Measurements from ENCODE around the gene PCDHGB6. TPM values are rescaled to one million over a fixed set of nuclear protein-coding genes. Genes with fewer than 3 reads are reported as not detected.

PCDHGB6 gene
- total RNA-seq, 2 donors from 2014 or later: 9.5 to 17.2 TPM

DNA sequence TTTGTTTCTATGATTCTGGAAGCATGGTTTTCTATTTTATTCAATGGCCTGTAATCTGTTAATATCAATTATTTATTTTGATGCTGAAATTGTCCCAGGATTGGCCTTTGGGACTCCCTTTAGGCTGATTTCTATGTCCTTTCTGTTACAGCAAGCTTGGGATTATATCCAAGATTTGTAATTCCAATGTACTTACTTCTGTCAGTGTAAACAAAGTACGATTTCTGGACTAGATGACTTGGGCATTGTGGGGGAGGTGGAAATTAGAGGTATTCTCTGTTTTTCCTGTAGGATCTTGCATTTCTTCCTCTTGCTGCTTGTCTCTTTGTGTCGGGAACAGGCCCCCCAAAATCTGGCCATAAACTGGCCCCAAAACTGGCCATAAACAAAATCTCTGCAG is 26.2 kb downstream of the PCDHGB6 start:
- Histone ChIP-seq H3K36me3 (peaks cover under 1% of the 10 kb centered on the region), H3K4me3 (no peak overlapping the region), H3K27me3 (replicated peaks; ENCODE audit: insufficient read depth) (no peaks in the 10 kb centered on the region), H3K27ac (no peak overlapping the region), H3K4me1 (ENCODE audit: control insufficient read depth in 1 of 2, low read depth in 2 of 2) (no peaks in the 10 kb centered on the region), H3K9me3 (peaks cover 83% of the 10 kb centered on the region)
- TF ChIP-seq, protein P1, sequence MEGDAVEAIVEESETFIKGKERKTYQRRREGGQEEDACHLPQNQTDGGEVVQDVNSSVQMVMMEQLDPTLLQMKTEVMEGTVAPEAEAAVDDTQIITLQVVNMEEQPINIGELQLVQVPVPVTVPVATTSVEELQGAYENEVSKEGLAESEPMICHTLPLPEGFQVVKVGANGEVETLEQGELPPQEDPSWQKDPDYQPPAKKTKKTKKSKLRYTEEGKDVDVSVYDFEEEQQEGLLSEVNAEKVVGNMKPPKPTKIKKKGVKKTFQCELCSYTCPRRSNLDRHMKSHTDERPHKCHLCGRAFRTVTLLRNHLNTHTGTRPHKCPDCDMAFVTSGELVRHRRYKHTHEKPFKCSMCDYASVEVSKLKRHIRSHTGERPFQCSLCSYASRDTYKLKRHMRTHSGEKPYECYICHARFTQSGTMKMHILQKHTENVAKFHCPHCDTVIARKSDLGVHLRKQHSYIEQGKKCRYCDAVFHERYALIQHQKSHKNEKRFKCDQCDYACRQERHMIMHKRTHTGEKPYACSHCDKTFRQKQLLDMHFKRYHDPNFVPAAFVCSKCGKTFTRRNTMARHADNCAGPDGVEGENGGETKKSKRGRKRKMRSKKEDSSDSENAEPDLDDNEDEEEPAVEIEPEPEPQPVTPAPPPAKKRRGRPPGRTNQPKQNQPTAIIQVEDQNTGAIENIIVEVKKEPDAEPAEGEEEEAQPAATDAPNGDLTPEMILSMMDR (IDR thresholded peaks at IDR 0.05): no peak
- DNase-seq (ENCODE audit: low spot score) (no peak), ATAC-seq (ENCODE audit: insufficient number of reproducible peaks, low FRiP score, low read depth) (no peak)

DNA sequence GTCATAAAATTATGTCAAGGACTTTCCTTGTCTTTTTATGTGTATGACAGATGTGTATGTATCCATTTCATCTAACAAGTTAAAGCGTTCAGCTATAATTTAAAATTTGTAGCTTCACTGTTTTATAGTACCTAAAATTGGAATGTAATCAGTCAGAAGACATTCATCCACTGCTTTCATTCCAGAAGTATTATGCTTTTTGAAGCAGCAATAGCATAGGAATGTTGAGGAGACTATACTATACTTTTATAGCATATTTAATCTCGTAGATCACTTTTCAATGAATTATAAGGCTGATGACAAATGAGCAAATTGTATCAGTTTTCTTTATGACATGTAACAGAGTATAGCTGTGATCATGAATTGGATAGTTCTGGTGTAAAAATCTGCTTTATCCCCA is 29.4 kb downstream of the PCDHGB6 start:
- no peak for DNase-seq (ENCODE audit: low spot score)
- peaks cover 6% of the 10 kb centered on the region for H3K36me3 ChIP-seq
- H3K9me3 ChIP-seq: peaks cover 84% of the 10 kb centered on the region
- H3K27me3 ChIP-seq (replicated peaks; ENCODE audit: insufficient read depth): no peaks in the 10 kb centered on the region
- no peak overlapping the region for H3K27ac ChIP-seq
- no peak for ATAC-seq (ENCODE audit: insufficient number of reproducible peaks, low FRiP score, low read depth)
- no peak overlapping the region for H3K4me3 ChIP-seq
- TF ChIP-seq, protein P1 (IDR thresholded peaks at IDR 0.05): no peak
- no peaks in the 10 kb centered on the region for H3K4me1 ChIP-seq (ENCODE audit: control insufficient read depth in 1 of 2, low read depth in 2 of 2)

DNA sequence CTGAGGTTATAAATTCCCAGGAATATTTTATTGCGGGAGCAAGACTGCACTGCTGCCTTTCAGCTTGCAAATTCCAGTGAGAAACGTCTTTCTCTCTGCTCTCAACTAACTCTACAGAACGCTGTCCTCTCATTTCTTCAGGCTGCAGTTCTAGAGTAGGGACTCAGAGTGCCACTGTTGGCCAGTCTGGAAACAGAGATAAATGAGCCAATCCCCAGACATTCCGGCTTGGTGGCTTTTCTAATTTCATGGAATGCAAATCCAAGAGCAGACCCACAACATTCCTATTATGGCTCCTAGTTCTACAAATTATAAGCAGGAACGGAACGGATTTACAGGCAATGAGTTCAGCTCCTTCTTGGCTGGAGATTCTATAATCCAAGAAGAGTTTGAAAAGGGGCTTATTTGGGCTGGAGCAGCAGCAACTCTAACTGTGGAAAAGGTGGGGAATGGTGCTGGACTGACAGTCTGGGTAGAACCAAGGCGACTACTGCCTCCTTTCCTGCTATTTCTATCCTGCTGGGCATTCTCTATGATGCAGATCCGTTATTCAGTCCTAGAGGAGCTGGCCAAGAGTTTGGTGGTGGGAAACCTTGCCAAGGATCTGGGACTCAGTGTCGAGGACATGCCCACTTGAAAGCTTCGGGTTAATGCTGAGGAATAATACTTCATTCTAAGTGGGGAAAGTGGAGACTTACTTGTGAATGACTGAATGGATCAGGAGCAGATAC is 31.8 kb downstream of the PCDHGB6 start:
- Histone ChIP-seq H3K27me3 (replicated peaks; ENCODE audit: insufficient read depth) (no peaks in the 10 kb centered on the region), H3K27ac (no peak overlapping the region), H3K9me3 (peaks cover 78% of the 10 kb centered on the region), H3K4me3 (no peak overlapping the region), H3K4me1 (ENCODE audit: control insufficient read depth in 1 of 2, low read depth in 2 of 2) (no peaks in the 10 kb centered on the region), H3K36me3 (peaks cover 6% of the 10 kb centered on the region)
- DNase-seq (ENCODE audit: low spot score): no peak
- no peak for ATAC-seq (ENCODE audit: insufficient number of reproducible peaks, low FRiP score, low read depth)
- TF ChIP-seq, protein P1 (IDR thresholded peaks at IDR 0.05): no peak

DNA sequence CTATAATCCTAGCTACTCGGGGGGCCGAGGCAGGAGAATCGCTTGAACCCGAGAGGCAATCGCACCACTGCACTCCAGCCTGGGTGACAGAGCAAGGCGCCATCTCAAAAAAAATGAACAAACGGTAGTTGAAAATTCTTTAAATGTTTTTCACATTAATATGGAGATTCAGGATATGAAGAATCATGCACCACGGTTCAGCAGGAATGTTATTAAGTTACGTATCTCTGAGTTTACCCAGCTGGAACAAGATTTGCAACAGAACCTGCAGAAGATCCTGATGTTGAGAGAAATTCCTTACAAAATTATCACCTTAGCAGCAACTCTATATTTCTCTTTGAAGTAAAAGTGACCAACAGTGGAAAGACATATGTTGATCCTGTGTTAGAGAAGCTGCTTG is 32.5 kb downstream of the PCDHGB6 start:
- no peak for DNase-seq (ENCODE audit: low spot score)
- Histone ChIP-seq H3K4me1 (ENCODE audit: control insufficient read depth in 1 of 2, low read depth in 2 of 2) (no peaks in the 10 kb centered on the region), H3K4me3 (no peak overlapping the region), H3K36me3 (peaks cover 6% of the 10 kb centered on the region), H3K9me3 (peaks cover 78% of the 10 kb centered on the region), H3K27me3 (replicated peaks; ENCODE audit: insufficient read depth) (no peaks in the 10 kb centered on the region), H3K27ac (no peak overlapping the region)
- no peak for ATAC-seq (ENCODE audit: insufficient number of reproducible peaks, low FRiP score, low read depth)
- TF ChIP-seq, protein P1 (IDR thresholded peaks at IDR 0.05): no peak

DNA sequence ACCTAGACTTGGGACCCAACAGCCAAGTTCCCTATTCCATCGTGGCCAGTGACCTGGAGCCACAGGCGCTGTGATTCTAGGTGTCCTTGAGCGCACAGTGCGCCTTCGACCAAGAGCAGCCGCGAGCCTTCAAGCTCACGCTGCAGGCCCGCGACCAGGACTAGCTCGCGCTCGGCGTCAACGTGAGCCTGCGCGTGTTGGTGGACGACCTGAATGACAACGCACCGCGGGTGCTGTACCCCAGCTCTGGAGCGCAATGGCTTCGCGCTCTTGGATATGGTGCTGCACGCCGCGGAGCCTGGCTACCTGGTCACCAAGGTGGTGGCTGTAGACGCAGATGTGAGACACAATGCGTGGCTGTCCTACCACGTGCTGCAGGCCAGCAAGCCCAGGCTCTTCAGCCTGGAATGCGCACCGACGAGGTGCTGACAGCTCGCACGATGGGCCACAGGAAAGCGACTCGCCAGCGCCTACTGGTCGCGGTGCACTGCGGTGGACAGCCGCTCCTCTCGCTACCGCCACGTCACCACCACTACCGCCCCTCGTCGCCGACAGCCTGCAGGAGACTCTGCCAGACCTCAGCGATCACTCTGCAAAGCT is 33.9 kb downstream of the PCDHGB6 start:
- Histone ChIP-seq H3K4me3 (no peak overlapping the region), H3K9me3 (peaks cover 73% of the 10 kb centered on the region)
- no peak for ATAC-seq (ENCODE audit: insufficient number of reproducible peaks, low FRiP score, low read depth)

More for the DNA sequence above, 33.9 kb downstream of the PCDHGB6 start:
- H3K27me3 ChIP-seq (replicated peaks; ENCODE audit: insufficient read depth): no peaks in the 10 kb centered on the region
- no peak overlapping the region for H3K27ac ChIP-seq
- TF ChIP-seq, protein P1 (IDR thresholded peaks at IDR 0.05): no peak
- H3K4me1 ChIP-seq (ENCODE audit: control insufficient read depth in 1 of 2, low read depth in 2 of 2): no peaks in the 10 kb centered on the region
- peaks cover 6% of the 10 kb centered on the region for H3K36me3 ChIP-seq
- no peak for DNase-seq (ENCODE audit: low spot score)

Other genes starting within 250 kb of the PCDHGB6 start
- 1 to 10 TPM; 4.2 to 7.1 TPM for gene PCDHB7, start 235.4 kb upstream of the PCDHGB6 start, total RNA-seq
- gene PCDHB8, start 230.2 kb upstream of the PCDHGB6 start, total RNA-seq: 1 to 10 TPM in 1 of 2 donors, under 1 TPM in 1; 0.95 to 1.7 TPM
- gene PCDHB16, start 225.6 kb upstream of the PCDHGB6 start, total RNA-seq: 10 to 100 TPM in 1 of 2 donors, 1 to 10 TPM in 1; 9.1 to 11.6 TPM
- gene PCDHB9, start 220.9 kb upstream of the PCDHGB6 start, total RNA-seq: 1 to 10 TPM; 4.2 to 9.6 TPM
- 1 to 10 TPM; 6.1 to 9.1 TPM for gene PCDHB10, start 215.7 kb upstream of the PCDHGB6 start, total RNA-seq
- 10 to 100 TPM in 1 of 2 donors, 1 to 10 TPM in 1; 6.0 to 10.6 TPM for gene PCDHB11, start 208.4 kb upstream of the PCDHGB6 start, total RNA-seq
- gene PCDHB12, start 199.3 kb upstream of the PCDHGB6 start, total RNA-seq: 1 to 10 TPM; 7.3 to 7.4 TPM
- 10 to 100 TPM in 1 of 2 donors, 1 to 10 TPM in 1; 8.0 to 16.1 TPM for gene PCDHB13, start 194.1 kb upstream of the PCDHGB6 start, total RNA-seq
- 10 to 100 TPM; 10.2 to 14.6 TPM for gene PCDHB14, start 184.7 kb upstream of the PCDHGB6 start, total RNA-seq
- 10 to 100 TPM in 1 of 2 donors, 1 to 10 TPM in 1; 6.1 to 10.7 TPM for gene PCDHB15, start 162.6 kb upstream of the PCDHGB6 start, total RNA-seq
- 1 to 10 TPM; 2.0 to 3.5 TPM for gene SLC25A2, start 104.0 kb upstream of the PCDHGB6 start, total RNA-seq
- gene TAF7, start 87.2 kb upstream of the PCDHGB6 start, total RNA-seq: 10 to 100 TPM; 35.9 to 56.1 TPM
- 1 to 10 TPM in 1 of 2 donors, under 1 TPM in 1; 0.41 to 2.8 TPM for gene PCDHGA1, start 77.5 kb upstream of the PCDHGB6 start, total RNA-seq
- 10 to 100 TPM in 1 of 2 donors, 1 to 10 TPM in 1; 8.5 to 13.8 TPM for gene PCDHGA2, start 69.3 kb upstream of the PCDHGB6 start, total RNA-seq
- gene PCDHGA3, start 64.2 kb upstream of the PCDHGB6 start, total RNA-seq: 1 to 10 TPM; 5.3 to 9.1 TPM
- 10 to 100 TPM in 1 of 2 donors, 1 to 10 TPM in 1; 6.8 to 11.4 TPM for gene PCDHGB1, start 57.9 kb upstream of the PCDHGB6 start, total RNA-seq
- gene PCDHGA4, start 53.0 kb upstream of the PCDHGB6 start, total RNA-seq: 10 to 100 TPM; 11.4 TPM
- gene PCDHGB2, start 48.0 kb upstream of the PCDHGB6 start, total RNA-seq: 10 to 100 TPM in 1 of 2 donors, 1 to 10 TPM in 1; 9.7 to 13.4 TPM
- gene PCDHGA5, start 43.9 kb upstream of the PCDHGB6 start, total RNA-seq: 10 to 100 TPM in 1 of 2 donors, 1 to 10 TPM in 1; 9.5 to 12.5 TPM
- gene PCDHGB3, start 37.8 kb upstream of the PCDHGB6 start, total RNA-seq: 10 to 100 TPM; 11.2 to 15.4 TPM
- 10 to 100 TPM; 12.0 to 13.1 TPM for gene PCDHGA6, start 34.1 kb upstream of the PCDHGB6 start, total RNA-seq
- gene PCDHGA7, start 25.3 kb upstream of the PCDHGB6 start, total RNA-seq: 10 to 100 TPM; 11.9 to 12.2 TPM
- gene PCDHGB4, start 20.3 kb upstream of the PCDHGB6 start, total RNA-seq: 10 to 100 TPM; 11.6 to 18.1 TPM
- 10 to 100 TPM in 1 of 2 donors, 1 to 10 TPM in 1; 7.5 to 13.9 TPM for gene PCDHGA8, start 15.4 kb upstream of the PCDHGB6 start, total RNA-seq
- gene PCDHGB5, start 10.1 kb upstream of the PCDHGB6 start, total RNA-seq: 10 to 100 TPM; 20.8 to 26.3 TPM
- gene PCDHGA9, start 5.2 kb upstream of the PCDHGB6 start, total RNA-seq: 10 to 100 TPM; 12.0 to 18.6 TPM
- 10 to 100 TPM; 11.1 to 14.4 TPM for gene PCDHGA10, start 5.0 kb downstream of the PCDHGB6 start, total RNA-seq
- gene PCDHGB7, start 9.7 kb downstream of the PCDHGB6 start, total RNA-seq: 10 to 100 TPM; 18.0 to 28.1 TPM
- 10 to 100 TPM; 10.4 to 11.6 TPM for gene PCDHGA11, start 13.0 kb downstream of the PCDHGB6 start, total RNA-seq
- gene PCDHGA12, start 22.5 kb downstream of the PCDHGB6 start, total RNA-seq: 10 to 100 TPM; 16.2 to 26.0 TPM
- 10 to 100 TPM; 61.3 to 99.9 TPM for gene PCDHGC3, start 67.9 kb downstream of the PCDHGB6 start, total RNA-seq
- gene PCDHGC4, start 77.0 kb downstream of the PCDHGB6 start, total RNA-seq: 1 to 10 TPM; 6.4 to 7.9 TPM
- gene PCDHGC5, start 81.1 kb downstream of the PCDHGB6 start, total RNA-seq: 1 to 10 TPM; 5.7 to 6.9 TPM
- gene DIAPH1, start 211.0 kb downstream of the PCDHGB6 start, total RNA-seq: 10 to 100 TPM; 91.0 to 93.1 TPM
- gene HDAC3, start 228.8 kb downstream of the PCDHGB6 start, total RNA-seq: 10 to 100 TPM; 53.5 to 56.2 TPM
- gene RELL2, start 229.0 kb downstream of the PCDHGB6 start, total RNA-seq: 1 to 10 TPM; 1.6 to 3.2 TPM
- 10 to 100 TPM; 42.6 to 47.0 TPM for gene FCHSD1, start 243.4 kb downstream of the PCDHGB6 start, total RNA-seq